Lower lobe of right lung (tissue), 2 donors: ENCODE data around the gene C1orf115. TPM values are rescaled to one million over a fixed set of nuclear protein-coding genes. Genes with fewer than 3 reads are reported as not detected.
"Not testable (repeated sequence)": the region's sequence is repeated elsewhere in the genome, so short reads cannot be mapped to it uniquely, and the experiment has no call there.

Source experiments
- ATAC-seq, 2 donors: fragments of 200-7000 bp; cut with Tn5 transposase; one replicate each; pipeline ENCODE4 v1.9.1; 2020 to 2022; ENCODE audit warnings: mild to moderate bottlenecking in 2 of 2, moderate library complexity in 2 of 2
- DNase-seq: peaks from one replicate; pipeline ENCODE4 v3.0.0-alpha.2; 2020
- H3K27ac ChIP-seq: fragments of 200-600 bp; one replicate; pipeline ENCODE4 v1.8.0; 2022
- H3K27me3 ChIP-seq: fragments of 200-600 bp; one replicate; pipeline ENCODE4 v1.8.0; 2022; ENCODE audit warnings: low read depth
- H3K36me3 ChIP-seq: fragments of 200-600 bp; one replicate; pipeline ENCODE4 v1.8.0; 2022; ENCODE audit warnings: mild to moderate bottlenecking
- H3K4me1 ChIP-seq: fragments of 200-600 bp; one replicate; pipeline ENCODE4 v1.8.0; 2022
- H3K4me3 ChIP-seq: fragments of 200-600 bp; one replicate; pipeline ENCODE4 v1.8.0; 2022; ENCODE audit warnings: mild to moderate bottlenecking
- H3K9me3 ChIP-seq: fragments of 200-600 bp; one replicate; pipeline ENCODE4 v1.8.0; 2022
- intact Hi-C: fragments of 100-400 bp; cut with DNase I; formaldehyde crosslinking; loops from one replicate; pipeline ENCODE4 v1.11.0; 2022
- total RNA-seq: library from RNA; stranded (reverse); fragmentation: NEBNext Ultra II Directional; extraction: Animal tissue kit (Norgen Biotek cat#: 25700); gene quantifications from one replicate; pipeline ENCODE4 v1.2.1, GENCODE V29; 2021
- TF ChIP-seq, protein P1 (sequence below): fragments of 200-600 bp; IDR thresholded peaks from one replicate; pipeline ENCODE4 v1.8.0; 2022; ENCODE audit warnings: antibody characterized with exemption, mild to moderate bottlenecking
- donor health status: DM: no; HTN: yes; CAD: no; lungs with severe emphysema.

The C1orf115 gene
- total RNA-seq, 1 donor from 2014 or later, result 26.3 TPM

DNA sequence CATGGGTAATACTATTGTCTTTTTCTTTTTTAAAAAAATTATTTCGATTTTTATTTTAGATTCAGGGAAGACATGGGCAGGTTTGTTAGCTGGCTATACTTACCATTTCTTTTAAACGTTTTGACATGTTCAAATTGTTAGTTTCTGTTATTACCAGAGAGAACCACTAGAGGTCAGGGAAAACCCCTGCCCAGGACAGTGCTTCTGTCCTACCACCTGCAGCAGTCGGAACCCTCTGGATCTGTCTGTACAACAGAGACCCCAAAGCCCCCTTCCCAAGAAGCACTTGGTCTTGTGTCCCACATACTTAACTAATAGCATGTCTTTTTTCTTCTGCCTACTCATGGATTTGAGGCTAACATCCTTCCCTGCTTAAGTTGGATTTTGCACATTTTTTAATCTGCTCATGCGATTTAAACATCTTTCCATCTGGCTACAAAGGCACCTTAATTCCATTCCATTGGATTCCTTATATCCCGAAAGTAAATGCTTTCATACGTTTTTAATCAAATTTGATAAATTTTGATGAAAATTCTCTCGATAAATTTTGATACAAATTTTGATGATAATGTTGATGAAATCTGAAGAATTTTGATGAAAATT lies 10.0 kb upstream of the C1orf115 start:
- TF ChIP-seq, protein P1, sequence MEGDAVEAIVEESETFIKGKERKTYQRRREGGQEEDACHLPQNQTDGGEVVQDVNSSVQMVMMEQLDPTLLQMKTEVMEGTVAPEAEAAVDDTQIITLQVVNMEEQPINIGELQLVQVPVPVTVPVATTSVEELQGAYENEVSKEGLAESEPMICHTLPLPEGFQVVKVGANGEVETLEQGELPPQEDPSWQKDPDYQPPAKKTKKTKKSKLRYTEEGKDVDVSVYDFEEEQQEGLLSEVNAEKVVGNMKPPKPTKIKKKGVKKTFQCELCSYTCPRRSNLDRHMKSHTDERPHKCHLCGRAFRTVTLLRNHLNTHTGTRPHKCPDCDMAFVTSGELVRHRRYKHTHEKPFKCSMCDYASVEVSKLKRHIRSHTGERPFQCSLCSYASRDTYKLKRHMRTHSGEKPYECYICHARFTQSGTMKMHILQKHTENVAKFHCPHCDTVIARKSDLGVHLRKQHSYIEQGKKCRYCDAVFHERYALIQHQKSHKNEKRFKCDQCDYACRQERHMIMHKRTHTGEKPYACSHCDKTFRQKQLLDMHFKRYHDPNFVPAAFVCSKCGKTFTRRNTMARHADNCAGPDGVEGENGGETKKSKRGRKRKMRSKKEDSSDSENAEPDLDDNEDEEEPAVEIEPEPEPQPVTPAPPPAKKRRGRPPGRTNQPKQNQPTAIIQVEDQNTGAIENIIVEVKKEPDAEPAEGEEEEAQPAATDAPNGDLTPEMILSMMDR, result peak; percentile 69
- H3K4me1 ChIP-seq, result peaks cover 9% of the 10 kb centered on the region
- H3K9me3 ChIP-seq, result no peaks in the 10 kb centered on the region
- H3K27ac ChIP-seq, result no peak overlapping the region
- H3K36me3 ChIP-seq, result no peaks in the 10 kb centered on the region
- H3K27me3 ChIP-seq, result no peaks in the 10 kb centered on the region
- ATAC-seq, result peak; percentile 76 to 86
- no peak for DNase-seq
- intact Hi-C loops, result loop anchor here (5.0 kb wide), 1 partner anchor 97 kb away; no protein-coding TSS in a partner anchor
- H3K4me3 ChIP-seq, result no peak overlapping the region

DNA sequence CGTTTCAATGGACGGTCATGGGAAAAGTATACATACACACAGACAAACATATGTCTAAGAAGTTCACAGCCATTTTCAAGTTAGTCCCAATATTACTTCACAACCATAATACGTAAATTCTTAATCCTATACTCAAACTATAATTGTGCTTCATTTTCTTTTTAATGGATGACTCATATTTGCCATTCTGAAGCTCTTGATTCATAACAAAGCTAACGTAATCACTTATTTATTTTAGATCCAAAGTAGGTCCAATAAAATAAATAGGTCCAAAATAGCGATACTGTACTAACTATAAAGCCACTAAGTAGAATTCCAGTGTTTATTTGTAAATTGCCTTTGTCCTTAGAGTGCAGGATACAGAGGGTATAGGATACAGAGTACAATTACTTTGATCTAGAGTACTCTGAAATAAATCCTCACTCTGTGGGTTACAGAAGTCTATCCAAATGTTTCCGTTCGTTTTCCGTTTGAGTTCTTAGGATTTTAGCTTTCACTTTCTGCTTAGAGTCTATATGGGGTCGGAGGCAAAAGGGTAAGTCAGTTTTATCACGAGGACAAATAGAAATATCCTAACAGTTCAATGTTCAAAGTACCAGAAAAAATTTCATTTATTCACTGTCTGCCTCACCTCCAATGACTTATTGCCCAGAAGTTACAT lies 8.8 kb upstream of the C1orf115 start:
- intact Hi-C loops, result loop anchor here (5.0 kb wide), 1 partner anchor 96 kb away; no protein-coding TSS in a partner anchor

DNA sequence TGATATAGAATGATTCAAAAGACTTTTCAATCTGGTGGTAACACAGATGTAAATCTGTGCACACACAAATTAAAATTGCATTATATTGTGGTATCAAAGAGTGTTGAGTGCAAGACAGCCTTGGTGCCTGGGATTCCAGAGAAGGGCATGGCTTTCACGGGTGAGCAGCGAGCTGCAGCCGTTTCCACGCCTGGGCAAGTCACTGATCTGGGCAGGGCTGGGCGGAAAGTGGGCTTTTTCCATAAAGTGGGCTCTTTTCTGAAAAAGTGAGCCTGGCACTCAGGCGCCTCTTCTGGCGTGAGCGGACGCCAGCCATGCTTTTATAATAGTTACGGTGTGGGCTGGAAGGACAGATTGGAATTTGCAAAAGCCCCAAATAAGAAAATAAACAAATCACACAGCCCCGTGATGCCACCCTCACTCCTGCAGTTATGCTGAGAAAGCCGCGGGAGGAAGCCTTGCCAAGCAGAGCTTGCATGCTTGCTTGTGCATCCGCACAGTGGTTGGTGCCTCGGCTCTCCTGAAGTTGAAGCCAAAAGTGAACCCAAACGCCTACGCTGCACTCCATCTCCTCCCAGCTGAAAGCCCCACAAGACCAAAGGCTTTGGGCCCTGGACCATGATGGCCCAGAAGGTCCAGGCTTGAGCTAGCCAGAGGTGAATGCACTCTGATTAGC lies 7.1 kb upstream of the C1orf115 start:
- H3K27me3 ChIP-seq, result no peaks in the 10 kb centered on the region
- DNase-seq, result no peak
- intact Hi-C loops, result loop anchor here (5.0 kb wide), 1 partner anchor 94 kb away; no protein-coding TSS in a partner anchor
- no peak overlapping the region for H3K27ac ChIP-seq
- peaks cover 9% of the 10 kb centered on the region for H3K4me1 ChIP-seq
- H3K36me3 ChIP-seq, result no peaks in the 10 kb centered on the region
- no peak overlapping the region for H3K4me3 ChIP-seq
- ATAC-seq, result no peak
- no peaks in the 10 kb centered on the region for H3K9me3 ChIP-seq
- TF ChIP-seq, protein P1, result no peak

More for the DNA sequence above, 8.8 kb upstream of the C1orf115 start:
- Histone ChIP-seq H3K4me1 (peaks cover 9% of the 10 kb centered on the region), H3K27ac (no peak overlapping the region), H3K36me3 (no peaks in the 10 kb centered on the region), H3K9me3 (no peaks in the 10 kb centered on the region), H3K4me3 (peak overlapping the region; percentile 10), H3K27me3 (no peaks in the 10 kb centered on the region)
- no peak for DNase-seq
- TF ChIP-seq, protein P1, result no peak
- ATAC-seq, result no peak

DNA sequence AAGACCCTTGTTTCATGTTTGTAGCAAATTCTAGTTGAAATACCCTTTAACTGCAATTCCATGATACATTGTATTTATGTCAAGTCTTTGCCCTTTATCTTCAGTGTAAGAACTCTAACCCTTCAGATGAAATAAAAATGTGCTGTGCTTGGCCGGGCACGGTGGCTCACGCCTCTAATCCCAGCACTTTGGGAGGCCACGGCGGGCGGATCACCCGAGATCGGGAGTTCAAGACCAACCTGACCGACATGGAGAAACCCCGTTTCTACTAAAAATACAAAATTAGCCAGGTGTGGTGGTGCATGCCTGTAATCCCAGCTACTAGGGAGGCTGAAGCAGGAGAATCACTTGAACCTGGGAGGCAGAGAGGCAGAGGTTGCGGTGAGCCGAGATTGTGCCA lies 6.4 kb upstream of the C1orf115 start:
- not testable (repeated sequence) for DNase-seq, H3K36me3 ChIP-seq, H3K27me3 ChIP-seq, H3K4me1 ChIP-seq, ATAC-seq, H3K27ac ChIP-seq, H3K4me3 ChIP-seq, H3K9me3 ChIP-seq
- intact Hi-C loops, result loop anchor here (5.0 kb wide), 1 partner anchor 94 kb away; no protein-coding TSS in a partner anchor

DNA sequence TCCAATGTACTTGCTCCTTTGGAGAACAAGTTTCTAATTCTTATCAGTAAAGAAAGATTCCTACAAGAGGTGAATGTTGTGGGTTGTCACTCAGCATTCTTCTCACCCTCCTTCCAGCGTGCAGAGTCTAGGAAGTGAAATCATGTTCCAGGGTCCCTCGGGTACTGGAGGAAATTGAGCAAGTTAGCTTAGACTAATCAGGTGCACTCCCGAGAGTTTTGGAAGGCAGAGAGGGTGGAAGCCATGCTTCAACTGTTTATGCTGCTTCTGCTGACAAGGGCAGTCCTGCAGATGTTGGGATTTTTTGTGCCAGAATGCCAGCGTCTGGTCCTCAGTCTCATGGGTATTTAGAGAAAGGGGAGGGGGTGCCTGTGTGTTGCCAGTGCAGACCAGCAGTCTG lies 5.3 kb upstream of the C1orf115 start:
- DNase-seq, result no peak
- intact Hi-C loops, result loop anchor here (5.0 kb wide), 1 partner anchor 92 kb away; no protein-coding TSS in a partner anchor
- Histone ChIP-seq H3K27ac (no peak overlapping the region), H3K4me1 (peaks cover 14% of the 10 kb centered on the region), H3K4me3 (no peak overlapping the region), H3K27me3 (no peaks in the 10 kb centered on the region), H3K9me3 (no peaks in the 10 kb centered on the region), H3K36me3 (no peaks in the 10 kb centered on the region)
- no peak for ATAC-seq
- TF ChIP-seq, protein P1, result no peak
